Cortex of kidney (tissue), 1 donor: Measurements from ENCODE around the gene ZNF511.

Experiments
- DNase-seq: peaks from one replicate; lab custom pipeline; 2025; lab: John Stamatoyannopoulos, UW

The ZNF511 gene

GRCh38 chr10:133335246-133336117 is 26.8 kb downstream of the ZNF511 start:
- DNase-seq: no peak

- DNase-seq: no peak
These were observed 27.4 kb downstream of the ZNF511 start for GRCh38 chr10:133336118-133336576.

- no peak for DNase-seq
These were observed 28.1 kb downstream of the ZNF511 start, which contains the start of gene CALY for GRCh38 chr10:133336577-133337369. Gene CALY, minus strand, starts transcription at chr10:133336896. Its CDS starts 7,907 bp downstream, at chr10:133328989.

- no peak for DNase-seq
These were observed 28.6 kb downstream of the ZNF511 start for GRCh38 chr10:133337370-133337725.

- no peak for DNase-seq
These were observed 29.7 kb downstream of the ZNF511 start for GRCh38 chr10:133338080-133339071.

- no peak for DNase-seq
These were observed 31.1 kb downstream of the ZNF511 start for GRCh38 chr10:133339708-133340380.

- no peak for DNase-seq
These were observed 33.3 kb downstream of the ZNF511 start for GRCh38 chr10:133341983-133342382.

- no peak for DNase-seq
These were observed 34.2 kb downstream of the ZNF511 start for GRCh38 chr10:133342942-133343341.

GRCh38 chr10:133343558-133343957 is 34.8 kb downstream of the ZNF511 start:
- DNase-seq: no peak

GRCh38 chr10:133344236-133344635 is 35.5 kb downstream of the ZNF511 start:
- no peak for DNase-seq

GRCh38 chr10:133346413-133346812 is 37.7 kb downstream of the ZNF511 start:
- DNase-seq: no peak

GRCh38 chr10:133347710-133348517 is 39.2 kb downstream of the ZNF511 start:
- DNase-seq: no peak

GRCh38 chr10:133349160-133349568 is 40.5 kb downstream of the ZNF511 start:
- no peak for DNase-seq

- DNase-seq: no peak
These were observed 40.9 kb downstream of the ZNF511 start for GRCh38 chr10:133349577-133350011.

GRCh38 chr10:133350283-133350949 is 41.7 kb downstream of the ZNF511 start:
- no peak for DNase-seq

- no peak for DNase-seq
These were observed 42.2 kb downstream of the ZNF511 start for GRCh38 chr10:133350950-133351329.

- no peak for DNase-seq
These were observed 42.9 kb downstream of the ZNF511 start for GRCh38 chr10:133351408-133352318.

GRCh38 chr10:133353202-133353959 is 44.7 kb downstream of the ZNF511 start:
- DNase-seq: no peak
